Keratinocyte (primary cell): ENCODE data around the gene CDX1.

Source experiments
- EZH2 ChIP-seq: IDR thresholded peaks from one replicate; pipeline ENCODE4 v1.6.1; 2012; ENCODE audit warnings: inconsistent platforms, mild to moderate bottlenecking, low read length, moderate library complexity
- TF ChIP-seq, protein P1 (sequence below), 3 experiments: IDR thresholded peaks in 1 of 3; conservative IDR thresholded peaks in 1 of 3; optimal IDR thresholded peaks in 1 of 3; 2 replicates in 2 of 3; 3 replicates in 1 of 3; pipeline versions ENCODE3 to v1.5.1; 2011; ENCODE audit warnings: low read length in 3 of 3, mild to moderate bottlenecking in 3 of 3, moderate library complexity in 2 of 3, control low read depth in 1 of 3, inconsistent platforms in 1 of 3; ENCODE audit not compliant: insufficient read depth in 2 of 3; ENCODE audit errors: extremely low read depth in 1 of 3

DNA sequence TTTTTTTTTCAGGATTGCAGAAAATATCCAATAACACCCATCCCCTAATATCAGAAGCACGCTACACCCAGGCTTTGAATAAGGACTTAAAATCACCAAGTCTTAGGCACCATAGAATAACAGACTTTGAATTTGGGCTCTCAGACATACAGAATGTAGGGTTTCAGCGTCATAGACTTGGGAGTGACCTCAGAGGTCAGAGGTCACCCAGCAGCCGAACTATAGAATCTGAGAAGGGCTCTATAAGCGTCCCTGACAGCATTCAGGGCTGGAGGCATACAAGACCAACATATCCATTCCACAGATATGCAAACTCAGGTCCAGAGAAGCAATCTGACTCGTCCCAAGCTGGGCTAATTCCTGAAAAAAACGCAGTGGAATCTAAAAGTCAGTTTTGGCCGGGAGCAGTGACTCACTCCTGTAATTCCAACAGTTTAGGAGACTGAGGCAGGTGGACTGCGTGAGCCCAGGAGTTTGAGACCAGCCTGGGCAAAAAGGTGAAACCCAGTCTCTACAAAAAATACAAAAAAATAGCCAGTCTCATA, 58.0 kb downstream of the CDX1 start:
- TF ChIP-seq, protein P1, sequence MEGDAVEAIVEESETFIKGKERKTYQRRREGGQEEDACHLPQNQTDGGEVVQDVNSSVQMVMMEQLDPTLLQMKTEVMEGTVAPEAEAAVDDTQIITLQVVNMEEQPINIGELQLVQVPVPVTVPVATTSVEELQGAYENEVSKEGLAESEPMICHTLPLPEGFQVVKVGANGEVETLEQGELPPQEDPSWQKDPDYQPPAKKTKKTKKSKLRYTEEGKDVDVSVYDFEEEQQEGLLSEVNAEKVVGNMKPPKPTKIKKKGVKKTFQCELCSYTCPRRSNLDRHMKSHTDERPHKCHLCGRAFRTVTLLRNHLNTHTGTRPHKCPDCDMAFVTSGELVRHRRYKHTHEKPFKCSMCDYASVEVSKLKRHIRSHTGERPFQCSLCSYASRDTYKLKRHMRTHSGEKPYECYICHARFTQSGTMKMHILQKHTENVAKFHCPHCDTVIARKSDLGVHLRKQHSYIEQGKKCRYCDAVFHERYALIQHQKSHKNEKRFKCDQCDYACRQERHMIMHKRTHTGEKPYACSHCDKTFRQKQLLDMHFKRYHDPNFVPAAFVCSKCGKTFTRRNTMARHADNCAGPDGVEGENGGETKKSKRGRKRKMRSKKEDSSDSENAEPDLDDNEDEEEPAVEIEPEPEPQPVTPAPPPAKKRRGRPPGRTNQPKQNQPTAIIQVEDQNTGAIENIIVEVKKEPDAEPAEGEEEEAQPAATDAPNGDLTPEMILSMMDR (optimal IDR thresholded peaks at IDR 0.05 in 1 of 3, IDR thresholded peaks at IDR 0.05 in 1 of 3, conservative IDR thresholded peaks at IDR 0.05 in 1 of 3; ENCODE audit: extremely low read depth in 1 of 3, insufficient read depth in 2 of 3, low read length in 3 of 3): no peak
- no peak for TF ChIP-seq EZH2
